ENCODE measurements around the gene RPH3AL.
"Not testable (repeated sequence)": the region's sequence is repeated elsewhere in the genome, so short reads cannot be mapped to it uniquely, and the experiment has no call there.

RPH3AL gene

DNA sequence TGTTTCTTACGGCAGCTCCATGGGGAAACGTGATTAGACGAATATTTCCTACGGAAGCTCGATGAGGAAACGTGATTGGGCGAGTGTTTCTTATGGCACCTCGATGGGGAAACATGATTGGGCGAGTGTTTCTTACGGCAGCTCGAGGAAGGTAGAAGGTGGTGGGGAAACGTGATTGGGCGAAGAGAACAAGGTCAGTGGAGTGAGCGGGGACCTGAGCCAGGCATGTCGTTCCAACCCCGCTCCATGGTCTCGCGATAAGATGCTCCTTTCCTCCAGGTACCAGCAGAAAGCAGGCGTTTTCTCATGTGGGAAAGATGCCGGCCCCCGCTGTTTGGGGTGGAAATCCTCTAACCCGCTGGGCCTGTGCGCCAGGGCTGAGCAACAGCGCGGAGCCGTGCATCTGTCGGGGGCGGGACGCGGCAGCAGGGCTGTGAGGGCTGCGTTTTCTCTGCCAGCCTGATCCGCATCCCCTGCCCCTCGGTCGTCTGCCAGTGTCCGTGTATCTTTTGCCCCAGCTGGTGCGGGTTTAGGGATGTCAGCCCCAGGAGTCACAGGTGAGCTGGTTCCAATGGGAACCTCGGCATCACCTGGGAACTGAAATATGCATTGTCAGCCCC lies 145.6 kb downstream of the RPH3AL start:
- TF ChIP-seq, protein P1, sequence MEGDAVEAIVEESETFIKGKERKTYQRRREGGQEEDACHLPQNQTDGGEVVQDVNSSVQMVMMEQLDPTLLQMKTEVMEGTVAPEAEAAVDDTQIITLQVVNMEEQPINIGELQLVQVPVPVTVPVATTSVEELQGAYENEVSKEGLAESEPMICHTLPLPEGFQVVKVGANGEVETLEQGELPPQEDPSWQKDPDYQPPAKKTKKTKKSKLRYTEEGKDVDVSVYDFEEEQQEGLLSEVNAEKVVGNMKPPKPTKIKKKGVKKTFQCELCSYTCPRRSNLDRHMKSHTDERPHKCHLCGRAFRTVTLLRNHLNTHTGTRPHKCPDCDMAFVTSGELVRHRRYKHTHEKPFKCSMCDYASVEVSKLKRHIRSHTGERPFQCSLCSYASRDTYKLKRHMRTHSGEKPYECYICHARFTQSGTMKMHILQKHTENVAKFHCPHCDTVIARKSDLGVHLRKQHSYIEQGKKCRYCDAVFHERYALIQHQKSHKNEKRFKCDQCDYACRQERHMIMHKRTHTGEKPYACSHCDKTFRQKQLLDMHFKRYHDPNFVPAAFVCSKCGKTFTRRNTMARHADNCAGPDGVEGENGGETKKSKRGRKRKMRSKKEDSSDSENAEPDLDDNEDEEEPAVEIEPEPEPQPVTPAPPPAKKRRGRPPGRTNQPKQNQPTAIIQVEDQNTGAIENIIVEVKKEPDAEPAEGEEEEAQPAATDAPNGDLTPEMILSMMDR (IDR thresholded peaks at IDR 0.05; ENCODE audit: low read depth, low read length, missing control alignments), result no peak
- no peak for DNase-seq
- Histone ChIP-seq H3K27ac (no peak overlapping the region), H3K36me3 (replicated peaks) (no peaks in the 10 kb centered on the region), H3K27me3 (replicated peaks) (peaks cover 2% of the 10 kb centered on the region), H3K4me3 (ENCODE audit: low read depth, low read length) (no peak overlapping the region)
- in situ Hi-C loops (cut with HindIII; ENCODE audit: low pct_ligation_motif_present, low sequenced_read_pairs), result no loop called here

DNA sequence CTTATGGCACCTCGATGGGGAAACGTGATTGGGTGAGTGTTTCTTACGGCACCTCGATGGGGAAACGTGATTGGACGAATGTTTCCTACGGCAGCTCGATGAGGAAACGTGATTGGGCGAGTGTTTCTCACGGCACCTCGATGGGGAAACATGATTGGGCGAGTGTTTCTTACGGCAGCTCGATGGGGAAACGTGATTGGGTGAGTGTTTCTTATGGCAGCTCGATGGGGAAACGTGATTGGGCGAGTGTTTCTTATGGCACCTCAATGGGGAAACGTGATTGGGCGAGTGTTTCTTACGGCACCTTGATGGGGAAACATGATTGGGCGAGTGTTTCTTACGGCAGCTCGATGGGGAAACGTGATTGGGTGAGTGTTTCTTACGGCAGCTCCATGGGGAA lies 146.1 kb downstream of the RPH3AL start:
- in situ Hi-C loops (cut with HindIII; ENCODE audit: low pct_ligation_motif_present, low sequenced_read_pairs); DNase-seq; H3K27me3 ChIP-seq (replicated peaks); H3K4me3 ChIP-seq (ENCODE audit: low read depth, low read length); H3K27ac ChIP-seq; H3K36me3 ChIP-seq (replicated peaks): not testable (repeated sequence)

DNA sequence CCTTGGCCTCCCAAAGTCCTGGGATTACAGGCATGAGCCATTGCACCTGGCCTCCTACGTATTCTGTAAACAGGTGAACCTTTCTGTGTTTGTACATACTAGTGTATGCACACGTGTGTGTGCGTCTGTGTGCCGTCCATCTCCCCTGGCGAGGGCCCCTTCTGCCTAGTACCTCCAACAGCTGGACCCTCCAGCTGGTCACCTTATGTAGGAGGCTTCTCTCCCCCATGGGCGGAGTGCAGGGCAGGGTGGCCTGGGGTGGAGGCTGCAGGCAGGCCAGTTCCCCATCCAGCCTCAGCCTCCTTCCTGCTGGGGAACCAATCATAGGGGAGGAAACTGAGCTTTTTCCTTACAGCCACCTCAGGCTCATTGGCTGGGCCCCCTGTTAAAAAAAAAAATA lies 146.8 kb downstream of the RPH3AL start:
- Histone ChIP-seq H3K27me3 (replicated peaks) (peaks cover 2% of the 10 kb centered on the region), H3K36me3 (replicated peaks) (no peaks in the 10 kb centered on the region), H3K27ac (no peak overlapping the region), H3K4me3 (ENCODE audit: low read depth, low read length) (no peak overlapping the region)
- TF ChIP-seq, protein P1 (IDR thresholded peaks at IDR 0.05; ENCODE audit: low read depth, low read length, missing control alignments), result no peak
- in situ Hi-C loops (cut with HindIII; ENCODE audit: low pct_ligation_motif_present, low sequenced_read_pairs), result no loop called here
- no peak for DNase-seq

DNA sequence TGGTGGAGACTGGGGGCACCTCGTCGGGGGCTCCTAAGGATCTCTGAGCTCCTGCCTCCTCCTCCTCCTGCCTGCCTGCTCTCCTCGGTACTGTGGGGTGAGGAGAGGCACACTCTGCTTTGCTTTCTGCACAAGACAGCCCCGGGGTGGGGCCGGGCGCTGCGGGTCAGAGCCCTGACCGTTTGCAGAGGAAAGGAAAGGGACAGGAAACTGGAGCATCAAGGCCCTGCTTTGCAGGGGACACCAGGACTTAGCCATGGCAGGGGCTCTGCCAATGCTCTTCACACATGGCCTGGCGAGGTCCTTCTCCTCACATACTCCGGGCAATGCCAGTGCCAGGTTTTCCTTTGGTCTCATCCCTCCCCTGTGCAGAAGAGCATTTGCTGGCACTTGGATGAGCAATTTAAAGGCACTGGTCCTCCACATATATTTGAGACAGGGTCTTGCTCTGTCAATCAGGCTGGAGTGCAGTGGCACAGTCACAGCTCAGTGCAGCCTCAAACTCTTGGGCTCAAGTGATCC lies 147.4 kb downstream of the RPH3AL start:
- in situ Hi-C loops (cut with HindIII; ENCODE audit: low pct_ligation_motif_present, low sequenced_read_pairs), result no loop called here
- Histone ChIP-seq H3K27me3 (replicated peaks) (peaks cover 2% of the 10 kb centered on the region), H3K4me3 (ENCODE audit: low read depth, low read length) (no peak overlapping the region), H3K27ac (no peak overlapping the region), H3K36me3 (replicated peaks) (no peaks in the 10 kb centered on the region)
- TF ChIP-seq, protein P1 (IDR thresholded peaks at IDR 0.05; ENCODE audit: low read depth, low read length, missing control alignments), result no peak
- no peak for DNase-seq

DNA sequence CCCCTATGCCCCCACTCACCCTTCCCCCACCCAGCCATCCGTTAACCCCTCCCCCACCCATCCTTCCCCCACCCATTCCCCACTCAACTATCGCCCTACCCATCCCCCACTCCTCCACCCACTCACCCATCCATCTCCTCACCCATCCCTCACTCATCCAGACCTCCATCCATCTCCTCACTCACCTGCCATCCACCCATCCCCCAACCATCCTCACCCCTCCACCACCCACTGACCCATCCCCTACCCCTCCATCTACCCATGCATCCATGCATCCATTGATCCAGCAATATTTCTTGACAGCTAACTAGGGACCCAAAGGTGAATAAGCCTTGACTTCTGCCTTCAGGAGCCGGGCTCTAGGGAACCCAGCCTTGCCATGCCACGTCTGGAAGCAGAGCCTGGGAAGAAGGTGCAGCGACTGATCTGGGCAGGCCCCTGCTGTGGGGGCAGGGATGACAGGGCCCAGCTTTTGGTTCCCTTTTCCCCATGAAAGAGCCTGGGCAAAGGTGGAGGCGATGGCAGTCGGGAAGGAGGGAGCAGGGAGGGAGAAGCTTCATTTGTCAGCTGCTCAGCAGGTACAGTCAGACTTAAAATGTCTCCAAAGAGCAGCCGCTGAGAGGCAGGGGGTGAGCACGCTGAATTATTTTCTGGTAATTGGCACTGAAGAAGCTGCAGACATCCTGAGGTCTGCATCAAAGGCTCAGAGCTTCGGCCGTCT lies 148.0 kb downstream of the RPH3AL start:
- DNase-seq, result no peak
- in situ Hi-C loops (cut with HindIII; ENCODE audit: low pct_ligation_motif_present, low sequenced_read_pairs), result no loop called here
- peaks cover 2% of the 10 kb centered on the region for H3K27me3 ChIP-seq (replicated peaks)
- H3K4me3 ChIP-seq (ENCODE audit: low read depth, low read length), result no peak overlapping the region
- H3K27ac ChIP-seq, result no peak overlapping the region
- TF ChIP-seq, protein P1 (IDR thresholded peaks at IDR 0.05; ENCODE audit: low read depth, low read length, missing control alignments), result no peak
- no peaks in the 10 kb centered on the region for H3K36me3 ChIP-seq (replicated peaks)

DNA sequence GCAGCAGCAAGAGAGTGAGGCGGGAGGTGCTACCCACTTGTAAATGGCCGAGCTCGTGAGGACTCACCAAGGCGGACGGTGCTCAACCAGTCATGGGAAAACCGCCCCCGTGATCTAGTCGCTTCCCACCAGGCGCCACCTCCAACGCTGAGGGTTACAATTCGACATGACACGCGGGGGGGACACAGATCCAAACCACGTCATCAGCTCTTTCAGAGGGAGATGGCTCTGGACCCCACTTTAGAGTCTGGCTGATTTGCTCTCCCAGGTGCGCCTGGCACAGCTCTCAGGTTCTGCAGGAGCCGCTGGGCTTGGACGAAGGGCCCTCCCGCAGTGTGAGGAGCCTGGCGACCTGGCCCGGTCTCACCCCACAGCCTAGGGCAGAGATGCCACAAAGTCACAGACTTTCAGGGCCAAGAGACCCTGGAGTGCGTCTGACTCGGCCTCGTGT lies 150.1 kb downstream of the RPH3AL start:
- no peak for DNase-seq
- Histone ChIP-seq H3K4me3 (ENCODE audit: low read depth, low read length) (no peak overlapping the region), H3K36me3 (replicated peaks) (no peaks in the 10 kb centered on the region), H3K27ac (no peak overlapping the region), H3K27me3 (replicated peaks) (peaks cover 2% of the 10 kb centered on the region)
- in situ Hi-C loops (cut with HindIII; ENCODE audit: low pct_ligation_motif_present, low sequenced_read_pairs), result no loop called here
- TF ChIP-seq, protein P1 (IDR thresholded peaks at IDR 0.05; ENCODE audit: low read depth, low read length, missing control alignments), result no peak

DNA sequence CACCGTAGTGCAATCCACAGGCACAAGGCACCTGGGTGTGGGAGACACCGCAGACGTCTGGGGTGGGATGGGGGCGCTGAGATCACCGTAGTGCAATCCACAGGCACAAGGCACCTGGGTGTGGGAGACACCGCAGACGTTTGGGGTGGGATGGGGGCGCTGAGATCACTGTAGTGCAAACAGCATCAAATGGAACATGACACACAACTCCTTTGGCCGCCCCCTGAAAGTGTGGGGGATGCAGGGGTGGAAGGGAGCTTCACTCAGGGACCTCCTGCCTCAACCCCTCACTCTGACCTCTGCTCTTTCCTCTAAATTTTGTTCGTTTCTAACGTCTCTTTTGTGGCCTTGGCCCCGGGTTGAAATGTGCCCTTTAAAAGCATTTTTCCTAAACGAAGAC lies 150.9 kb downstream of the RPH3AL start:
- H3K27ac ChIP-seq; in situ Hi-C loops (cut with HindIII; ENCODE audit: low pct_ligation_motif_present, low sequenced_read_pairs); H3K27me3 ChIP-seq (replicated peaks); H3K36me3 ChIP-seq (replicated peaks); H3K4me3 ChIP-seq (ENCODE audit: low read depth, low read length); DNase-seq: not testable (repeated sequence)

DNA sequence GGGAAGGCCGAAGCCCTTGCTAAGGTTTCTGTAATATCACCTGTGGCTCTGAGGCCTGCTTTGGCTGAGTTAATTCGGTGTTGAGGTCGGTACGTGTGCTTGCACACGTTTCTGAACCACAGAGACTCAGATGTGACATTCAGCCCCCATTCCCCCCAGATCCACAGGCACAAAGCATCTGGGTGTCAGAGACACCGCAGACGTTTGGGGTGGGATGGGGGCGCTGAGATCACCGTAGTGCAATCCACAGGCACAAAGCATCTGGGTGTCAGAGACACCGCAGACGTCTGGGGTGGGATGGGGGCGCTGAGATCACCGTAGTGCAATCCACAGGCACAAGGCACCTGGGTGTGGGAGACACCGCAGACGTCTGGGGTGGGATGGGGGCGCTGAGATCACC lies 151.3 kb downstream of the RPH3AL start:
- H3K4me3 ChIP-seq (ENCODE audit: low read depth, low read length); DNase-seq; in situ Hi-C loops (cut with HindIII; ENCODE audit: low pct_ligation_motif_present, low sequenced_read_pairs); H3K36me3 ChIP-seq (replicated peaks); H3K27me3 ChIP-seq (replicated peaks); H3K27ac ChIP-seq: not testable (repeated sequence)

Data from brain microvascular endothelial cell (primary cell).